Smooth muscle cell (in vitro differentiated cells): ENCODE data around the gene KIRREL3. TPM values are rescaled to one million over a fixed set of nuclear protein-coding genes. Genes with fewer than 3 reads are reported as not detected.

Source experiments
- DNase-seq: peaks from one replicate; lab custom pipeline; 2025; ENCODE audit not compliant: unreplicated experiment; lab: John Stamatoyannopoulos, UW
- H2AFZ ChIP-seq: fragments of 200-600 bp; sonication (generic); 2 replicates; pipeline ENCODE4 v1.6.0; 2016; ENCODE audit warnings: antibody characterized with exemption, low read depth, mild to moderate bottlenecking
- H3F3A ChIP-seq: fragments of 200-600 bp; sonication (generic); 2 replicates; pipeline ENCODE4 v1.6.0; 2017; ENCODE audit warnings: antibody characterized with exemption, low read depth
- H3K27ac ChIP-seq: fragments of 200-600 bp; sonication (generic); 2 replicates; pipeline ENCODE4 v1.5.1; 2016; ENCODE audit warnings: low read depth, mild to moderate bottlenecking
- H3K27me3 ChIP-seq: fragments of 200-600 bp; sonication (generic); 2 replicates; pipeline ENCODE4 v1.6.1; 2016; ENCODE audit warnings: low read depth, mild to moderate bottlenecking
- H3K36me3 ChIP-seq: fragments of 200-600 bp; sonication (generic); 2 replicates; pipeline ENCODE4 v1.5.1; 2016; ENCODE audit warnings: low read depth
- H3K4me1 ChIP-seq: fragments of 200-600 bp; sonication (generic); 2 replicates; pipeline ENCODE4 v1.5.1; 2016; ENCODE audit warnings: low read depth
- H3K4me2 ChIP-seq: fragments of 200-600 bp; sonication (generic); 2 replicates; pipeline ENCODE4 v1.6.0; 2016; ENCODE audit warnings: mild to moderate bottlenecking
- H3K4me3 ChIP-seq: fragments of 200-600 bp; sonication (generic); 2 replicates; pipeline ENCODE4 v1.5.1; 2016; ENCODE audit warnings: mild to moderate bottlenecking
- H3K79me2 ChIP-seq: fragments of 200-600 bp; sonication (generic); 2 replicates; pipeline ENCODE4 v1.6.0; 2016; ENCODE audit warnings: low read depth, mild to moderate bottlenecking
- H3K9ac ChIP-seq: fragments of 200-600 bp; sonication (generic); 2 replicates; pipeline ENCODE4 v1.6.0; 2016; ENCODE audit warnings: low read depth
- H3K9me3 ChIP-seq: fragments of 200-600 bp; sonication (generic); replicated peaks from 2 replicates; pipeline ENCODE4 v1.5.1; 2016; ENCODE audit warnings: low read depth
- H4K20me1 ChIP-seq: fragments of 200-600 bp; sonication (generic); 2 replicates; pipeline ENCODE4 v1.6.0; 2016; ENCODE audit warnings: low read depth
- CTCF ChIP-seq: fragments of 200-600 bp; sonication (generic); IDR thresholded peaks from 2 replicates; pipeline ENCODE4 v1.5.1; 2017; ENCODE audit warnings: borderline replicate concordance, mild to moderate bottlenecking, antibody characterized with exemption; ENCODE audit not compliant: insufficient read depth, poor library complexity, severe bottlenecking
- WGBS: methylation state at CpG from one replicate; pipeline ENCODE4 v1.1.7; 2016; ENCODE audit warnings: low lambda C conversion rate; 5-methylcytosine and 5-hydroxymethylcytosine counted together
- polyA plus RNA-seq: library from polyadenylated mRNA; unstranded; fragments of >200 nt; fragmentation: Nextera tagmentation; extraction: Ambion mirVana; gene quantifications from 2 replicates; pipeline ENCODE4 v1.2.1, GENCODE V29; 2016
- total RNA-seq: library from RNA; depleted of rRNA; stranded (reverse); fragments of >200 nt; gene quantifications from 2 replicates; pipeline ENCODE4 v1.2.3, GENCODE V29; 2014

The KIRREL3 gene
- total and polyA plus RNA-seq, 2 experiments from 2014 or later, result 1.2 TPM; not detected in 1

GRCh38 chr11:126415669-126416420 lies 584.7 kb downstream of the KIRREL3 start:
- no peak for DNase-seq
- no peak for TF ChIP-seq CTCF
- Histone ChIP-seq H3K9ac (no peak overlapping the region), H3K27ac (peak overlapping the region; percentile 37), H3K4me2 (peak overlapping the region; percentile 88), H4K20me1 (no peaks in the 10 kb centered on the region), H3F3A (peaks cover 9% of the 10 kb centered on the region), H2AFZ (no peak overlapping the region), H3K36me3 (no peaks in the 10 kb centered on the region), H3K4me3 (peak overlapping the region; percentile 48), H3K4me1 (peaks cover 7% of the 10 kb centered on the region), H3K27me3 (no peaks in the 10 kb centered on the region), H3K9me3 (no peaks in the 10 kb centered on the region), H3K79me2 (no peaks in the 10 kb centered on the region)
- 85% methylated on average over 19 of the region's 19 CpGs for WGBS

- H2AFZ ChIP-seq, result no peak overlapping the region
- DNase-seq, result no peak
- no peaks in the 10 kb centered on the region for H3K27me3 ChIP-seq
- H3K9ac ChIP-seq, result no peak overlapping the region
- H3K79me2 ChIP-seq, result no peaks in the 10 kb centered on the region
- H3K36me3 ChIP-seq, result no peaks in the 10 kb centered on the region
- WGBS, result 75% methylated on average over 7 of the region's 7 CpGs
- H3K9me3 ChIP-seq, result no peaks in the 10 kb centered on the region
- H3K4me3 ChIP-seq, result no peak overlapping the region
- no peak for TF ChIP-seq CTCF
- peaks cover 1% of the 10 kb centered on the region for H4K20me1 ChIP-seq
- H3K27ac ChIP-seq, result no peak overlapping the region
- H3K4me2 ChIP-seq, result no peak overlapping the region
- H3F3A ChIP-seq, result peaks cover 9% of the 10 kb centered on the region
- peaks cover 7% of the 10 kb centered on the region for H3K4me1 ChIP-seq
Measured at GRCh38 chr11:126415128-126415527, 585.4 kb downstream of the KIRREL3 start.

- no peak overlapping the region for H3K4me3 ChIP-seq
- no peak overlapping the region for H3K4me2 ChIP-seq
Measured at GRCh38 chr11:126414615-126415014, 586.0 kb downstream of the KIRREL3 start.

More at GRCh38 chr11:126414615-126415014, 586.0 kb downstream of the KIRREL3 start:
- TF ChIP-seq CTCF, result no peak
- H4K20me1 ChIP-seq, result peaks cover 6% of the 10 kb centered on the region
- H3K9ac ChIP-seq, result no peak overlapping the region
- H3K79me2 ChIP-seq, result no peaks in the 10 kb centered on the region
- peaks cover 7% of the 10 kb centered on the region for H3K4me1 ChIP-seq
- no peak overlapping the region for H3K27ac ChIP-seq
- DNase-seq, result no peak
- no peaks in the 10 kb centered on the region for H3K9me3 ChIP-seq
- no peaks in the 10 kb centered on the region for H3K36me3 ChIP-seq
- H2AFZ ChIP-seq, result no peak overlapping the region
- H3F3A ChIP-seq, result peaks cover 9% of the 10 kb centered on the region
- no peaks in the 10 kb centered on the region for H3K27me3 ChIP-seq
- WGBS, result 95% methylated on average over 5 of the region's 5 CpGs
